Measurements from ENCODE around the gene ZNF268.
"Not testable (repeated sequence)": the region's sequence is repeated elsewhere in the genome, so short reads cannot be mapped to it uniquely, and the experiment has no call there.

ZNF268 gene

DNA sequence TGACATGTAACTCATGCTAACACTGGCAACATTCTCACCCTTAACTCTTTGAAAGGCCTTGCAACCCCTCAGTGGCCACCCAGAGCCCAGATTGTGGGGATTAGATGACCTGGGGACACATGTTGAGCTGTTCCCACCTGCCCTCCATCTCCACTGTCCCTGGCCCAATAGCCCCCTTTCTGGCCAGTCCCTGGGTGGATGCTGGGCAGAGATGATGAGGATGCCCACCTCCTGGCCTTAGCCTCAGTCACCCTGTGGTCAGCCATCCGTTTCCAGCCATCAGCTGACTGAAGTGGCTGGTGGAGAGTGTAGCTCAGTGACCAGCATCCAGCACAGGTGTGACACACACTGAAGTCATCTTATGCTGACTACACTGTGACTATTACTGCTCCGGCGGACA, 49.7 kb downstream of the ZNF268 start:
- DNase-seq = no peak

GRCh38 chr12:133233006-133233405, 51.7 kb downstream of the ZNF268 start:
- no peak for DNase-seq

DNA sequence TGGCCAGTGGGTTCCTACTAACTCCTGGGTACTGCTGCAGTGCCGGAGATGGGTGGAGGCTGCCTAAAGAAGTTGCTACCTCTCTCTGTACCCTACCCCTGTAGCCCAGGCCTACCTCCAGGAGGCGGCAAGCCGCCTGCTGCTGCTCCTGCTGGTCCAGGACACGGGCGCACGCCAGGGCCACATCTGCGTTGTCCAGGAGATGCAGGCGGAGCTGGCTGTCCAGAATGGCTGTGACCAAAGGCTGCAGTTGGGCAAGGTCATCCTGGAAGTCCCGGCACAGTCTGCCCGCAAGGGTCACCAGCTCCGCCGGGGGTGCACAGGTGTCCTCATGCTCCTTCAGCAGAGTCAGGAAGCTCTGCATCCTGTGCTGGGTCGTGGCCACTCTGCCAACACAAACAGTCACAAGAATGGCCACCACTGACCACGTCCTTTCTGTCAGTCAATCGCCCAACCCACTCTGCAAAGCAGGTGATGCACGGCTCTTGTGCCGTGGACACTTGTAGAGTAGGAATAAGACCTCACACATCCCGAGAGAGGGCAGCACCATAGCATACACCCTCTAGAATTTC, 52.8 kb downstream of the ZNF268 start:
- no peak for DNase-seq

DNA sequence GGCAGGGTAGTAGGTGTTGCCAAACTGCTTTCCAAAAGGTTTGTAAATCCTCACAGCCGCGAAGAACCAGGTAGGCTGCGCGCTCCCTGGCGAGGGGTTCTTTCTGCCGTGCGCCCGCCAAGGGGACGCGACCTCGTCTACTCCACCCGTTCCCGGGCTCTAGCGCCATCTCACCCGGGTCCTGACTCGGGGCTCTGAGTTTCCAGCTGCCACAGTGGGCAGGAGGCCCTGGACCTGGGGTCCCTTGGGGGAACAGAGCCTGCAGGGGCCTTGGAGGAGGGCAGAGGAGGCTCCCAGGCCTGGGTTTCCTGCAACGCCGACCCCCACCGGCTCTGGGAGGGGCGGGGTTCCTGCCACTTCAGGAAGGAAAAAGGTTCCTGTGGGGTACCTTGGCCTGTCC, 53.7 kb downstream of the ZNF268 start:
- DNase-seq = no peak

- DNase-seq = no peak
These were observed 54.3 kb downstream of the ZNF268 start, which contains the start of gene ANHX for GRCh38 chr12:133235401-133236112. Gene ANHX, minus strand, starts transcription at chr12:133235877. Its CDS starts 1,521 bp downstream, at chr12:133234356.

DNA sequence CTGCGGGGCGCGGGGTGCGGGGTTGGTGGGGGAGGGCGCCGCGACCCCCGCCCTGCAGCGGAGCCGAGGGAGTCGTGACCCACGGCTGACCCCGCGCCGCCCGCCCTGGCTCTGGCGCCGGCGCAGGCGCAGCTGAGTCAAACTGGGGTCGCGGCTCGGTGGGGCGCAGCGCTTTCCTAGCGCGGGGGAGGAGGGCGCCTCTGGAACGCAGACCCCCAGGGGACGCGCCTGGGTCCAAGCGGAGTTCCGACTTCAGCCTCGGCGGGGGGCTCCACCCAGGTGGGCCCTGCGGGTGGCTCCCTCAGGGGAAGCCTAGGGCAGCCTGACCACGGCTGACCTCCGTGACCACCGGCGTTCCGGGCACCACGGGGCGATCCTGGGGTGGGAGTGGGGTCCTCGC, 54.8 kb downstream of the ZNF268 start:
- no peak for DNase-seq

GRCh38 chr12:133236556-133236955, 55.3 kb downstream of the ZNF268 start:
- no peak for DNase-seq

DNA sequence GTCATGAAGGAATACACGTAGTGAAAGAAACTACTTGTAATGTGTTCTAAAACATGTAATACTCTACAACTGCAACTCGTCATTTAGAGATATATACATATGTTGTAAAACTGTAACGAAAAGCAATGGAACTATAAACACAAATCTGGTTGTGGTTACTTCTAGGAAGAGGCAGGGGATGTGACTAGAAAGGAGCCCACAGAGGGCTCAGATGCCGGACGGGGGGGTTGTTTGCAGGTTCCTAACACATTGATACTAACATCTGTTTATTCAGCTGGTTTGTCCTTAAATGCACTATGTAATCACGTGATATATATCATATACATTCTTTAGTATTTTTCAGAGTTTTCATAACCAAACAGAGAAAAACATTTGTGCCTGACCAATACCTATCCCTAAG, 70.4 kb downstream of the ZNF268 start:
- no peak for DNase-seq

DNA sequence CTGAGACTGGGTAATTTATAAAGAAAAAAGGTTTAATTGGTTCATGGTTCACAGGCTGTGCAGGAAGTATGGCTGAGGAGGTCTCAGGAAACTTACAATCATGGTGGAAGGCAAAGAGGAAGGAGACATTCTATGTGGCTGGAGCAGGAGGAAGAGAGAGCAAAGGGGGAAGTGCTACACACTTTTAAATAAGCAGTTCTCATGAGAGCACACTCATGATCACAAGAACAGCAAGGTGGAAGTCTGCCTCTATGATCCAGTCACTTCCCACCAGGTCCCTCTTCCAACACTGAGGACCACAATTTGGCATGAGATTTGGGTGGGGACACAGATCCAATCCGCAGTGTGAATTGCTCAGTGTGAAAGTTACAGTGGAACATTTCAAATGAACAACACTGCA, 74.5 kb downstream of the ZNF268 start:
- DNase-seq = not testable (repeated sequence)

DNA sequence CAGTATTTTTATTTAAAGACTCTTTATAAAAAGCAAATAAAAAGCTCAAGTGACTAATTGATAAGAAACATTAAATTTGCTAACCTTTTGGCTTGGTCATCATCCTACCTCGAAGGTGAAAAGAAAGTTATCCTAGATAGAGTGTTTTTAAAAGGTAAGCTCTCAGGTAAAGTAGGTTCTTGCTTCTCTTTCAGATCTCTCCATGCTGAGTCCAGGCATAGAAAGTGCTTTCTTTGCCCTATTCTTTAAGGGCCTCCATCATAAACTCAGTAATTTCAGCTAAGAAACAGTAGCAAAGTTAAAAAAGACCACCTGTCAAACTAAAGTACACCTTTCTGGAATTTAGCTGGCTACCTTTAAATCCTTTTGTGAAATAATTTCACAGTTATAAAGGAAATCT, 75.0 kb downstream of the ZNF268 start:
- DNase-seq = no peak

DNA sequence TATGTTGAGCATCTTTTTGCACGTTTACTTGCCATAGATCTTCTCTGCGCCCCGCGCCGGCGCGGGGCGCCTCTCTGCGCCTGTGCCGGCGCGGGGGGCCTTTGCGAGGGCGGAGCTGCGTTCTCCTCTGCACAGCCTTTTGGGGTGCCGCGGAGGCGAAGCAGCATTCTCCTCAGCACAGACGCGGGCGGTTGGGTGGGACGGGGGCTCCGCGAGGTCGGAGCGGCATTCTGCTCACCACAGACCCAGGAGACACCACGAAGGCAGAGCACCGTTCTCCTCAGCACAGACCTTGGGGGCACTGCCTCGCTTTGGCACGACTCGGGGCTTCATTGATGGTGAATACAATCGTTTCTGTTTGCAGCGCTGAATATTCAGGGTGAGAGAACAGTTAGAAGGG, 82.9 kb downstream of the ZNF268 start:
- no peak for DNase-seq

All from NCI-H1930 (cell line).